ENCODE results near the gene HNF1B.

The HNF1B gene

DNA sequence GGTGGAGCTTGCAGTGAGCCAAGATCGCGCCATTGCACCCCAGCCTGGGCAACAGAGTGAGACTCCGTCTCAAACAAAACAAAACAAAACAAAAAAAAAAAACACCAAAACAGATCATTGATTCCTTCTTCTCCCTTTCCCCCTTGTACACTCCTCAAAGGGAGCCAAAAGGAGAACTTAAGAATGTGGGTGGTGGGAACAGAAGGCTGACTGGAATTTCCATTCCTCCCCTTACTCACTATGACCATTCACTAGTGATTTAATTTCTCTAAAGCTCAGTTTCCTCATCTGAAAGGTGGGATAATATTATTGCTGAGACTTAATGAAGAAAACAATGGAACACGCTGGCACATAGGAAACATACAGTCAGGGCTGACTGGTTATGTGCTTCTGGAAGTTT is 17.1 kb upstream of the HNF1B start:
- no peak overlapping the region for H3K27ac ChIP-seq
- no peak for TF ChIP-seq CTCF (IDR thresholded peaks at IDR 0.05)
- H3K4me3 ChIP-seq = no peak overlapping the region
- DNase-seq (ENCODE audit: low spot score) = no peak

DNA sequence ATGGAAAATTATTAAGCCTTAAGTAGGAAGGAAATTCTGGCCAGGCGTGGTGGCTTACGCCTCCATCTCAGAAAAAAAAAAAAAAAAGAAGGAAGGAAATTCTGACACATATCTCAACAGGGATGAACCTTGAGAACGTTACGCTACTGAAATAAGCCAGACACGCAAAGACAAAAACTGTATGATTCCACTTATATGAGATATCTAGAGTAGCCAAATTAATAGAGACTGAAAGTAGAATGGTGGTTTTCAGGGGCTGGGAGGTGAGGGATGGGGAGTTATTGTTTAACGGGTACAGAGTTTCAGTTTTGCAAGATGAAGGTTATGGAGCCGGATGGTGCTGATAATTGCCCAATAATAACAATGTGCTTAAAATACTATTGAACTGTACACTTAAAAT is 16.2 kb upstream of the HNF1B start:
- no peak for TF ChIP-seq CTCF (IDR thresholded peaks at IDR 0.05)
- DNase-seq (ENCODE audit: low spot score) = no peak
- Histone ChIP-seq H3K4me3 (no peak overlapping the region), H3K27ac (no peak overlapping the region)

- no peak overlapping the region for H3K4me3 ChIP-seq
- H3K27ac ChIP-seq = no peak overlapping the region
- TF ChIP-seq CTCF (IDR thresholded peaks at IDR 0.05) = no peak
- DNase-seq (ENCODE audit: low spot score) = no peak
These were observed 14.3 kb upstream of the HNF1B start for GRCh38 chr17:37759014-37759637.

DNA sequence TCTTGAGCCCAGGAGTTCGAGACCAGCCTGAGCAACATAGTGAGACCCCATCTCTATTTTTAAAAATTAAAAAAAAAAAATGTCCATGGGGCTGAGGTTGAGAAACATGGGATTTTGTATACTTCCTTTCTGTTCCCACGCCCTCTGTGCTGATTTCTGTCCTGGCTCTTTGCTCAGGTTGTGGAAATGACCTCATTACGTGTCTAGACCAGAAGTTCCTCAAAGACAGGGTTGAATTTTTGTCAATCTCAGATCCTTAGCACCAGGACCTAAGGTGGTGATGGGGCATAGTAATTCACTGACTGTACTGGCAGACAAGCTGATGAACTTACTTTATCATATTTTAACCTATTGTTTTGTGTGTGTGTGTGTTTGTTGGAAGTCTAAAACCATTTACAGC is 11.2 kb upstream of the HNF1B start:
- no peak for TF ChIP-seq CTCF (IDR thresholded peaks at IDR 0.05)
- no peak overlapping the region for H3K27ac ChIP-seq

GRCh38 chr17:37755455-37755854 is 10.6 kb upstream of the HNF1B start:
- Histone ChIP-seq H3K27ac (no peak overlapping the region), H3K4me3 (no peak overlapping the region)
- TF ChIP-seq CTCF (IDR thresholded peaks at IDR 0.05) = no peak
- DNase-seq (ENCODE audit: low spot score) = no peak

More for the DNA sequence above, 11.2 kb upstream of the HNF1B start:
- DNase-seq (ENCODE audit: low spot score) = no peak
- no peak overlapping the region for H3K4me3 ChIP-seq

- no peak overlapping the region for H3K4me3 ChIP-seq
- no peak for DNase-seq (ENCODE audit: low spot score)
- no peak for TF ChIP-seq CTCF (IDR thresholded peaks at IDR 0.05)
- no peak overlapping the region for H3K27ac ChIP-seq
These were observed 9.5 kb upstream of the HNF1B start for GRCh38 chr17:37754363-37754762.

DNA sequence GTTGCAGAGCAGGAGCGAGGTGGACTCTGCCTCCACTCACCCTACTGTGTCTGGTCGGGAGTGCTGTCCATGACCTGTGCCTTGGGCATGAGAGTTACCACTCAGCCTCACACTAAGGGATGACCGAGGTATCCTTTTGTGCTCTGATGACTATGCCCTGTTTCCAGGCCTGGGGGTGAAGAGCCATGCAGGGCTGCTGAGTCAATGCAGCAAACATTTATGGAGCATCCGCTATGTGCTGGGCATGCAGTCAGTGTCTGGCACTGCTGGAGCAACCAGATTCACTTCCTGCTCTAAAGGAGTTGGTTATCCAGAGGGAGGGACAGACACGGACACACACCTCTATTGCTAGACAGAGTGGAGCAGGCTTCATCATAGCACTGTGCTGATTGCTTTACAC is 7.6 kb upstream of the HNF1B start:
- DNase-seq (ENCODE audit: low spot score) = no peak
- TF ChIP-seq CTCF (IDR thresholded peaks at IDR 0.05) = no peak
- no peak overlapping the region for H3K27ac ChIP-seq
- H3K4me3 ChIP-seq = no peak overlapping the region

All from coronary artery (tissue), 2 donors.